HEK293T (cell line): ENCODE measurements around the gene TCF12.
"Not testable (repeated sequence)": the region's sequence is repeated elsewhere in the genome, so short reads cannot be mapped to it uniquely, and the experiment has no call there.

Experiments used
- CTCF ChIA-PET: fragments of 350-600 bp; formaldehyde crosslinking; extraction: SDS; loops from one replicate; lab custom pipeline; 2021; ENCODE audit warnings: antibody characterized with exemption, inconsistent platforms; lab: Yijun Ruan, JAX
- POLR2A ChIA-PET: fragments of 350-600 bp; formaldehyde crosslinking; extraction: SDS; loops from one replicate; lab custom pipeline; 2020; ENCODE audit warnings: antibody characterized with exemption, inconsistent platforms; lab: Yijun Ruan, JAX
- DNase-seq: peaks from one replicate; pipeline ENCODE4 v3.0.0; 2012; ENCODE audit warnings: mixed read lengths; ENCODE audit errors: extremely low spot score
- ARNT ChIP-seq: fragments of 450-650 bp; IDR thresholded peaks from 2 replicates; pipeline ENCODE4 v1.6.1; 2017; ENCODE audit warnings: mild to moderate bottlenecking
- BHLHE40 ChIP-seq: fragments of 450-650 bp; IDR thresholded peaks from 2 replicates; pipeline ENCODE4 v1.6.1; 2016; ENCODE audit warnings: mild to moderate bottlenecking, moderate library complexity, borderline replicate concordance
- CTBP1 ChIP-seq: fragments of 450-650 bp; IDR thresholded peaks from 2 replicates; pipeline ENCODE4 v1.6.1; 2016; ENCODE audit warnings: borderline replicate concordance
- ELF4 ChIP-seq: fragments of 450-650 bp; IDR thresholded peaks from 2 replicates; pipeline ENCODE4 v1.6.1; 2017; ENCODE audit warnings: antibody characterized with exemption
- FOXA1 ChIP-seq: fragments of 450-650 bp; IDR thresholded peaks from 2 replicates; pipeline ENCODE4 v1.6.1; 2016; ENCODE audit warnings: mild to moderate bottlenecking
- FOXK2 ChIP-seq: fragments of 450-650 bp; IDR thresholded peaks from 2 replicates; pipeline ENCODE4 v1.6.1; 2016; ENCODE audit warnings: mild to moderate bottlenecking
- FOXM1 ChIP-seq: fragments of 450-650 bp; IDR thresholded peaks from 2 replicates; pipeline ENCODE4 v1.6.1; 2017; ENCODE audit warnings: mild to moderate bottlenecking, borderline replicate concordance
- HDGF ChIP-seq: fragments of 450-650 bp; IDR thresholded peaks from 2 replicates; pipeline ENCODE4 v1.6.1; 2017; ENCODE audit warnings: antibody characterized with exemption, borderline replicate concordance
- L3MBTL2 ChIP-seq: fragments of 450-650 bp; conservative IDR thresholded peaks from 2 replicates; pipeline ENCODE4 v1.6.1; 2016; ENCODE audit warnings: mild to moderate bottlenecking
- LEF1 ChIP-seq: fragments of 450-650 bp; IDR thresholded peaks from 2 replicates; pipeline ENCODE4 v1.6.1; 2017; ENCODE audit warnings: mild to moderate bottlenecking, borderline replicate concordance
- NFRKB ChIP-seq: fragments of 450-650 bp; IDR thresholded peaks from 2 replicates; pipeline ENCODE4 v1.6.1; 2016; ENCODE audit warnings: mild to moderate bottlenecking, moderate library complexity
- SP1 ChIP-seq: fragments of 450-650 bp; IDR thresholded peaks from 2 replicates; pipeline ENCODE4 v1.6.1; 2017
- SUZ12 ChIP-seq: fragments of 450-650 bp; IDR thresholded peaks from 2 replicates; pipeline ENCODE4 v1.6.1; 2016; ENCODE audit warnings: mild to moderate bottlenecking
- TARDBP ChIP-seq: fragments of 450-650 bp; IDR thresholded peaks from 2 replicates; pipeline ENCODE4 v1.6.1; 2016
- ZNF384 ChIP-seq: fragments of 450-650 bp; IDR thresholded peaks from 2 replicates; pipeline ENCODE4 v1.6.1; 2016
- TF ChIP-seq, protein P1 (sequence below): fragments of 450-650 bp; IDR thresholded peaks from 2 replicates; pipeline ENCODE4 v1.6.1; 2016

The TCF12 gene

DNA sequence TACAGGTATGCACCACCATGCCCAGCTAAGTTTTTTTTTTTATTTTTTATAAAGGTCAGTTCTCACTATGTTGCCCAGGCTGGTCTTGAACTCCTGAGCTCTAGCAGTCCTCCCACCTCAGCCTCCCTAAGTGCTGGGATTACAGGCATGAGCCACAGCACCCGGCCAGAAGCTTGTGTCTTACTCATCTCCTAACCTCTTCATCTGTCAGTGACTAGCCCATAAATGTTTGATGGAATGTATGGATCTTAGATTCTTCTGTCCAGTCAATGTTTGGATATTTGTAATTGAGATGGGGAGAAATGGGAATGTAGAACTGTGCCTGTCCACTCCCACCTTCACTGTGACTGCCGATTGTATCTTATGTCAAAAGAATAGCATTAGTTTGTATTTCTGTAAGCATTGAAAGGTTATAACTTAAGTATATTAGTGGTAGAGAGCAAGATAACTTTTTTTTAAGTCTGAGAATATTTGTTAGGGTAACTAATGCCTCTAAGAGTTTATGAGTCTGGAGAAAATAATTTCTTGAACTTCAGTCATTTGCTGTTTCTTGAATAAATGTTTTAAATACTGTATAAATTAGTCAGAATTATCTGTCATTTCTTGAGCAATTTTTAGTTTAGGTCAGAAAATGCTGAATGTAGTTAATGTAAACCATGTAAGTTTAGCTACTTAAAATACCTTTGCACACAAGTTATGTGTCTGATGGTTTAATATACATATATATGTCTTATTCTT, 242.5 kb downstream of the TCF12 start:
- no peak for DNase-seq
- CTCF ChIA-PET, result interaction anchor here (0.6 to 1.5 kb wide), 3 partner anchors 14 to 670 kb away, joined by 3 to 7 read pairs (median 3); no protein-coding TSS in a partner anchor
- TF ChIP-seq CTBP1 (no peak), SUZ12 (no peak), FOXK2 (no peak), FOXM1 (no peak), L3MBTL2 (no peak), ARNT (no peak), TARDBP (no peak)
- POLR2A ChIA-PET, result no interaction called here

DNA sequence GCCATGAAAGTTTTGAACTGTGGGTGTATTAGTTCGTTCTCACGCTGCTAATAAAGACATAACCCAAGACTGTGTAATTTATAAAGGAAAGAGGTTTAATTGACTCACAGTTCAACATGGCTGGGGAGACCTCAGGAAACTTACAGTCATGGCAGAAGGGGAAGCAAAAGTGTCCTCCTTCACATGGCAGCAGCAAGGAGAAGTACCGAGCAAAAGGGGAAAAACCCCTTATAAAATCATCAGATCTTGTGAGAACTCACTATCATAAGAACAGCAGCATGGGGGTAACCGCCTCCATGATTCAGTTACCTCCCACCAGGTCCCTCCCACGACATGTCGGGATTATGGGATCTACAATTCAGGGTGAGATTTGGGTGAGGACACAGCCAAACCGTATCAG, 245.8 kb downstream of the TCF12 start:
- CTCF ChIA-PET, POLR2A ChIA-PET, DNase-seq: not testable (repeated sequence)

DNA sequence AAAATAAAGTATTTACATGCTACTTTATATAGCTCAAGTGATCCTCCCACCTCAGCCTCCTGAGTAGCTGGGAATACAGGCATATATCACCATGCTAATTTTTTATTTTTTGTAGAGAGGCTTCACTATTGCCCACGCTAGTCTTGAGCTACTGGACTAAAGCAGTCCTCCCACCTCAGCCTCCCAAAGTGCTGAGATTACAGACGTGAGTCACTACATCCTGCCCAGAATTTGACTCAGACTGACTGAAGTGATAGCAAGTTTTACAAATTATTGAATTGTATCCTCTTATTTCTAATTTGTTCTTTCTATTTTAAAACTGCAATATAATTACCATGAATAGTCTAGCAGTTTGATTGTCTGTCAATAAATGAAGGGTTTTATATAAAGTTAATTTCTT, 247.5 kb downstream of the TCF12 start:
- DNase-seq, result no peak
- ChIA-PET POLR2A (no interaction called here), CTCF (no interaction called here)
- no peak for TF ChIP-seq ELF4
- no peak for TF ChIP-seq ZNF384
- TF ChIP-seq FOXM1, result no peak
- TF ChIP-seq BHLHE40, result no peak
- no peak for TF ChIP-seq L3MBTL2
- TF ChIP-seq NFRKB, result no peak
- TF ChIP-seq SP1, result no peak
- TF ChIP-seq FOXA1, result no peak
- TF ChIP-seq SUZ12, result no peak
- no peak for TF ChIP-seq HDGF
- TF ChIP-seq FOXK2, result no peak
- TF ChIP-seq CTBP1, result no peak
- TF ChIP-seq LEF1, result no peak
- TF ChIP-seq ARNT, result no peak
- TF ChIP-seq, protein P1, sequence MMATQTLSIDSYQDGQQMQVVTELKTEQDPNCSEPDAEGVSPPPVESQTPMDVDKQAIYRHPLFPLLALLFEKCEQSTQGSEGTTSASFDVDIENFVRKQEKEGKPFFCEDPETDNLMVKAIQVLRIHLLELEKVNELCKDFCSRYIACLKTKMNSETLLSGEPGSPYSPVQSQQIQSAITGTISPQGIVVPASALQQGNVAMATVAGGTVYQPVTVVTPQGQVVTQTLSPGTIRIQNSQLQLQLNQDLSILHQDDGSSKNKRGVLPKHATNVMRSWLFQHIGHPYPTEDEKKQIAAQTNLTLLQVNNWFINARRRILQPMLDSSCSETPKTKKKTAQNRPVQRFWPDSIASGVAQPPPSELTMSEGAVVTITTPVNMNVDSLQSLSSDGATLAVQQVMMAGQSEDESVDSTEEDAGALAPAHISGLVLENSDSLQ, result no peak
- TF ChIP-seq TARDBP, result no peak

DNA sequence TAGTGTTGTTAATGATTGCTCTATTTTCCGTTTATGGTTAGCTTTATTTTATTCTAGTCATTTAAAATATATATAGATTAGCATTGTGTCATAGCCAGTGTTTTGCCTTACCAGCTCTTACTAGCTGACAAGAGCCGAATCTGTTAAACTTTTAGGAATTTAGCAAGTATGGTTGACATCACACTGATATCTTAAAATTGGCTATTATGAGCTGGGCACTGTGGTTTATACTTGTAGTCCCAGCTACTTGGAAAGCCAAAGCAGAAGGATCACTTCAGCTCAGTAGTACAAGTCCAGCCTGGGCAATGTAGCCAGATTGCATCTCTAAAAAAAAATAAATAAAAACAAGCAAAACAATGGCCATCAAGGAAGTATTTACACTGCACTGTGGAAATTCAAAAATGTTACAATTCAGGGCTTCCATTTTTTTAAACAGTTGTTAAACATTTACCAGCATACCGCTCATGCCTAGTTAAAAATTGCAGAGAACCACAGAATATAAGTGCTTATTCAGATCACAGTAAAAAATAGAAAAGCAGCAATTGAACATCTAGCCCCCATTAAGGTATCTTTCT, 249.5 kb downstream of the TCF12 start:
- TF ChIP-seq, protein P1, result no peak
- TF ChIP-seq ARNT, result no peak
- TF ChIP-seq ZNF384, result no peak
- TF ChIP-seq BHLHE40, result no peak
- no peak for TF ChIP-seq FOXA1
- no peak for DNase-seq
- CTCF ChIA-PET, result no interaction called here
- POLR2A ChIA-PET, result no interaction called here

DNA sequence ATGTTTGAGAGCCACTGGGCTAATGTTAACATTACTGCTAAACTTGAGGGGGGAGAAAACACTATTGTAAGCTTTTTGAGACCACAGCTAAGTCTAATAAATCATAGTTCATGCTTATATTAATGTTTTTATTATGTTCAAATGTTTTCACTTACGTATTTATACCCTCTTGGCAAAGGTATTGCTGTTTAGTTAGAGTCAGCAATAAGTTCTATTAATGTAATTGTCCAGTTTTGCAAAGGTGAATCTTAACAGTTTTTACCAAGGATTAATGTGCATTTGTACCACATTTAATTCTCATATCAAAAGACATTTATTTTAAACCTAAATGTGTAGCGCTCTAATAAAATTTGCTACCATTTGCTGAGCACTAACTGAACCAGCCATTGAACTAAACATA, 251.2 kb downstream of the TCF12 start:
- ChIA-PET POLR2A (no interaction called here), CTCF (no interaction called here)
- no peak for DNase-seq
- TF ChIP-seq FOXM1 (no peak), BHLHE40 (no peak), FOXA1 (no peak), FOXK2 (no peak), TARDBP (no peak), ZNF384 (no peak), CTBP1 (no peak), HDGF (no peak), SP1 (no peak), LEF1 (no peak), NFRKB (no peak), ELF4 (no peak), L3MBTL2 (no peak), ARNT (no peak)
- TF ChIP-seq, protein P1, result no peak

DNA sequence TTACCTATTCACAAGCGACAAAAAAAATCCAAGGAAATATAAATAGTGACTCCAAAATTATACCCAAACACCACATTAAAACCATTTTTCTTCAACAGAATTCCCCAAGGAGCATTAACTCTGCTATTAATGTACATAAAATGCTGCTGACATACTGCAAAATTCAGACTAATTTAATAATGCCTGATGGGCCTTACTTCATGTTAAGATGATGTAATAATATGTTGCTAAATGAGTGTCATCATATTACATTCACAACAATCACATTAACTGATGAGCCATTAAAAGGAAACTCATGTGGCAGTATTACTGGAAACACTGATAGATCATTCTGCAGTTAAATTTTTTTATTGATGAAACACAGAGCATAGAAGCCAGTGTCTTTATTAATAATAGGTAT, 253.0 kb downstream of the TCF12 start:
- DNase-seq, result no peak
- TF ChIP-seq LEF1, result no peak
- no peak for TF ChIP-seq FOXM1
- no peak for TF ChIP-seq L3MBTL2
- POLR2A ChIA-PET, result no interaction called here
- CTCF ChIA-PET, result no interaction called here

DNA sequence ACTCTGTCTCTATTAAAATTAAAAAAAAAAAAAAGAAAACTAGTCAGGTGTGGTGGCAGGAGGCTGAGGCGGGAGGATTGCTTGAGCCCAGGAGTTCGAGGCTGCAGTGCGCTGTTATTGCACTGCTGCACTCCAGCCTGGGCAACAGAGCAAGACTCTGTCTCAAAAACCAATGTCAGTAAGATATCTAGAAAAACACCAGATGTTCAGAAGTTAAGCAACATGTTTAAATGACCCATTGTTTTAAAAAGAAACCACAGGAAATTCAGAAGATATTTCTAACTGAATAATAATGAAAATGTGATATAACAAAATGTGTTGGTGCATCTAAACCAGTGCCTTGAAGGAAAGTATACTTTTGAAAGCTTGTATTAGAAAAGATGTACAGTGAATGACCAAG, 254.5 kb downstream of the TCF12 start:
- POLR2A ChIA-PET, result no interaction called here
- TF ChIP-seq CTBP1 (no peak), HDGF (no peak), ARNT (no peak), FOXA1 (no peak), TARDBP (no peak), FOXM1 (no peak), ZNF384 (no peak), L3MBTL2 (no peak), NFRKB (no peak), SUZ12 (no peak), SP1 (no peak), LEF1 (no peak), ELF4 (no peak), FOXK2 (no peak), BHLHE40 (no peak)
- TF ChIP-seq, protein P1, result no peak

More for the DNA sequence above, 254.5 kb downstream of the TCF12 start:
- DNase-seq, result no peak
- CTCF ChIA-PET, result no interaction called here
